RWPE1 (cell line): ENCODE results near the gene VKORC1.

Experiments used
- CTCF ChIA-PET: fragments of 350-600 bp; sonication (Branson Sonifier 250); formaldehyde crosslinking; extraction: SDS; loops from one replicate; lab custom pipeline; 2021; lab: Yijun Ruan, JAX
- POLR2A ChIA-PET: fragments of 400-600 bp; formaldehyde crosslinking; extraction: SDS; loops from one replicate; lab custom pipeline; 2020; ENCODE audit warnings: antibody characterized with exemption; ENCODE audit not compliant: low non-redundant PET; lab: Yijun Ruan, JAX
- DNase-seq: peaks from one replicate; pipeline ENCODE4 v3.0.0; 2012; ENCODE audit warnings: low spot score
- H3K27ac ChIP-seq: fragments of 450-650 bp; 2 replicates; pipeline ENCODE4 v1.5.1; 2017
- TF ChIP-seq, protein P1 (sequence below): fragments of 450-650 bp; conservative IDR thresholded peaks from 2 replicates; pipeline ENCODE4 v1.5.1; 2017; ENCODE audit warnings: low read depth, mild to moderate bottlenecking

VKORC1 gene

GRCh38 chr16:31071861-31072260 is 22.7 kb downstream of the VKORC1 start:
- H3K27ac ChIP-seq = peak overlapping the region; percentile 93
- CTCF ChIA-PET = interaction anchor here (0.8 kb wide), 1 partner anchor 86 kb away, joined by 5 read pairs; no protein-coding TSS in a partner anchor

DNA sequence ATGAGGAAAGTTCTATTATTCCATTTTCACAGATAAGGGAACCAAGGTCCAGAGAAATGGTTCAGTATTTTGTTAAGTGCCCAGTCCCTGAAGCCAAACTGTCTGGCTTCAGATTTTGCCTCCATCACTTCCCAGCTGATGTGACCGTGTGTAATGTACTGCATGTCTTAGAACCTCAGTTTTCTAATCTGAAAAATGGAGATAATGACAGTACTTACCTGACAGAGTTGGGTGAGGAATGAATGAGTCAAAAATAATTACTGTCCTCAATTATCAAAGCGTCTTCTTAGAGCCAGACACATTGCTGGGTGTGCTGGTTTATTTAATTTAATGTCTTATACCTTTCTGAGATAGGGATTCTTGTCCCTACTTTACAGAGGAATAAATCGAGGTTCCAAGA is 27.3 kb downstream of the VKORC1 start:
- POLR2A ChIA-PET = no interaction called here
- DNase-seq = no peak
- TF ChIP-seq, protein P1, sequence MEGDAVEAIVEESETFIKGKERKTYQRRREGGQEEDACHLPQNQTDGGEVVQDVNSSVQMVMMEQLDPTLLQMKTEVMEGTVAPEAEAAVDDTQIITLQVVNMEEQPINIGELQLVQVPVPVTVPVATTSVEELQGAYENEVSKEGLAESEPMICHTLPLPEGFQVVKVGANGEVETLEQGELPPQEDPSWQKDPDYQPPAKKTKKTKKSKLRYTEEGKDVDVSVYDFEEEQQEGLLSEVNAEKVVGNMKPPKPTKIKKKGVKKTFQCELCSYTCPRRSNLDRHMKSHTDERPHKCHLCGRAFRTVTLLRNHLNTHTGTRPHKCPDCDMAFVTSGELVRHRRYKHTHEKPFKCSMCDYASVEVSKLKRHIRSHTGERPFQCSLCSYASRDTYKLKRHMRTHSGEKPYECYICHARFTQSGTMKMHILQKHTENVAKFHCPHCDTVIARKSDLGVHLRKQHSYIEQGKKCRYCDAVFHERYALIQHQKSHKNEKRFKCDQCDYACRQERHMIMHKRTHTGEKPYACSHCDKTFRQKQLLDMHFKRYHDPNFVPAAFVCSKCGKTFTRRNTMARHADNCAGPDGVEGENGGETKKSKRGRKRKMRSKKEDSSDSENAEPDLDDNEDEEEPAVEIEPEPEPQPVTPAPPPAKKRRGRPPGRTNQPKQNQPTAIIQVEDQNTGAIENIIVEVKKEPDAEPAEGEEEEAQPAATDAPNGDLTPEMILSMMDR = no peak
- CTCF ChIA-PET = interaction anchor here (0.6 kb wide), 1 partner anchor 83 kb away, joined by 3 read pairs; the partner anchor contains the start of gene HSD3B7
- peak overlapping the region; percentile 47; the same call in 1 of the 2 replicates for H3K27ac ChIP-seq

More at GRCh38 chr16:31071861-31072260, 22.7 kb downstream of the VKORC1 start:
- TF ChIP-seq, protein P1 = no peak
- DNase-seq = no peak
- POLR2A ChIA-PET = no interaction called here

GRCh38 chr16:31064882-31065461 is 29.6 kb downstream of the VKORC1 start:
- TF ChIP-seq, protein P1 = no peak
- ChIA-PET POLR2A (interaction anchor here (0.9 kb wide), 1 partner anchor 68 kb away, joined by 3 read pairs; no protein-coding TSS in a partner anchor), CTCF (interaction anchor here (0.6 to 1.1 kb wide), 3 partner anchors 12 to 115 kb away, joined by 3 read pairs; no protein-coding TSS in a partner anchor)
- DNase-seq = peak; percentile 79
- H3K27ac ChIP-seq = peak overlapping the region; percentile 96

GRCh38 chr16:31063843-31064611 is 30.6 kb downstream of the VKORC1 start:
- CTCF ChIA-PET = interaction anchor here (0.8 to 1.1 kb wide), 2 partner anchors 12 to 79 kb away, joined by 3 read pairs; partner anchors contain the start of gene HSD3B7
- peak overlapping the region; percentile 96 for H3K27ac ChIP-seq
- POLR2A ChIA-PET = no interaction called here
- DNase-seq = no peak
- TF ChIP-seq, protein P1 = no peak

GRCh38 chr16:31063495-31063842 is 31.1 kb downstream of the VKORC1 start:
- H3K27ac ChIP-seq = peak overlapping the region; percentile 96
- ChIA-PET CTCF (no interaction called here), POLR2A (no interaction called here)
- TF ChIP-seq, protein P1 = no peak
- no peak for DNase-seq

DNA sequence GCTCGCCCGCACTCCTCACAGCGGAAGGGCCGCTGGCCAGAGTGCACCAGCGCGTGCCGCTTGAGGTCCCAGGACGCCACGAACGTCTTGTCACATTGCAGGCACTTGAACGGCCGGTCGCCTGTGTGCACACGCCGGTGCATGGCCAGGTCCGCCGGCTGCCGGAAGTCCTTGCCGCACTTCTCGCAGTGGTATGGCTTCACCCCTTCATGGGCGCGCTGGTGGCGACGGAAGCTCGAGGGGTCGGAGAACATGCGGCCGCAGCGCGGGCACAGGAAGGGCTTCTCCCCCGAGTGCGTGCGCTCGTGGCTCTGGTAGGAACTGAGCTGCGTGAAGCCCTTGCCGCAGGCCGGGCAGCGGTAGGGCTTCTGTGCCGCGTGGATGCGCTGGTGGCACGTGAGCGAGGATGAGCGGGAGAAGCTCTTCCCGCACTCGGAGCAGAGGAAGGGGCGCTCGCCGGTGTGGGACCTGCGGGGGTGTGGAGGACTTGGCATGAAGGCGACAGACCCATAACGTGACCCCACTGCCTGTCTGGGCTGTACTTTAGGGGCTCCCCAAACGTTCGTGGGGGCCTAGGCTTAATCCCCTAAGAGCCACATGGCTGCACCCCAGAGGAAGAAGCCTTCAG is 32.7 kb downstream of the VKORC1 start:
- DNase-seq = no peak
- H3K27ac ChIP-seq = peak overlapping the region; percentile 10; the same call in 1 of the 2 replicates
- POLR2A ChIA-PET = no interaction called here
- CTCF ChIA-PET = no interaction called here
- TF ChIP-seq, protein P1 = no peak
